Activated naive CD4-positive, alpha-beta T cell treated with anti-CD3 and anti-CD28 coated beads, Interleukin-2, amount 50 U/mL, for 24 hours (primary cell): ENCODE results near the gene DPP7.
A peak's percentile ranks its signal among the peaks of the same experiment; 100 is the strongest.

Experiments used
- H3K27ac Mint-ChIP-seq: one replicate; pipeline ENCODE4 v1.8.0; 2021; ENCODE audit warnings: mild to moderate bottlenecking, mixed read lengths
- H3K27me3 Mint-ChIP-seq: one replicate; pipeline ENCODE4 v1.8.0; 2021; ENCODE audit warnings: mixed read lengths
- H3K36me3 Mint-ChIP-seq: one replicate; pipeline ENCODE4 v1.8.0; 2021; ENCODE audit warnings: mixed read lengths
- H3K4me1 Mint-ChIP-seq: one replicate; pipeline ENCODE4 v1.8.0; 2021; ENCODE audit warnings: mixed read lengths
- H3K4me3 Mint-ChIP-seq: one replicate; pipeline ENCODE4 v1.8.0; 2021; ENCODE audit warnings: mild to moderate bottlenecking, mixed read lengths
- H3K9me3 Mint-ChIP-seq: one replicate; pipeline ENCODE4 v1.8.0; 2021; ENCODE audit warnings: mixed read lengths

DPP7 gene

DNA sequence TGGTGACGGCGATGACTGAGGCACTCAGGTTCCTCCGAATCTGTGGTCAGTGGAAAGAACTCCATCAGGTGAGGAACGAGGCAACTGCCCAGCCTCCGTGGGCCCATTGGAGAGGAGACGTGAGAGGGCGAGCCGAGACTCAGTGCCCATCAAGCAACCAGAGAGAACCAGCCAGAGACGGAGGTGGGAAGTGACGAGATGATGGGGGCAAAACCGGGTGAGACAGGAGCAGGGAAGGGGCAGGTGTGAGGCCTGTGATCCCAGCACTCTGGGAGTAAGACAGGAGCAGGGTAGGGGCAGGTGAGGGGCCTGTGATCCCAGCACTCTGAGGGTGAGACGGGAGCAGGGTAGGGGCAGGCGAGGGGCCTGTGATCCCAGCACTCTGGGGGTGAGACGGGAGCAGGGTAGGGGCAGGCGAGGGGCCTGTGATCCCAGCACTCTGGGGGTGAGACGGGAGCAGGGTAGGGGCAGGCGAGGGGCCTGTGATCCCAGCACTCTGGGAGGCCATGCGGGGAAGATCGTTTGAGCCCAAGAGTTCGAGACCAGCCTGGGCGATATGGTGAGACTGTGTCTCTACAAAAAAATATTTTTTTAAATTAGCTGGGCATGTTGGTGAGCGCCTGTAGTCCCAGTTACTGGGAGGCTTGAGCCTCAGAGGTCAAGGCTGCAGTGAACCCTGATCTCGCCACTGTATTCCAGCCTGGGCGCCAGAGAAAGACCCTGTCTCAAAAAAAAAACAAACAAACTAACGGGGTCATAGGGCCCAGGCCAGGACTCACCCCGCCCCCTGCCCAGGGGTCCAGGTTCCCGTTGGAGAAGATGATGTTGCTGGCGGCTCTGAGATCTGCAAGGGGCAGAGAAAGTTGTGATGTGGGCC lies 3.4 kb downstream of the DPP7 start:
- Mint-ChIP-seq H3K27ac (no peak overlapping the region), H3K9me3 (no peaks in the 10 kb centered on the region), H3K36me3 (peaks cover 3% of the 10 kb centered on the region), H3K27me3 (no peaks in the 10 kb centered on the region), H3K4me3 (no peak overlapping the region), H3K4me1 (peaks cover 5% of the 10 kb centered on the region)

GRCh38 chr9:137110147-137110910 lies 4.2 kb downstream of the DPP7 start:
- H3K4me3 Mint-ChIP-seq, result no peak overlapping the region
- H3K27me3 Mint-ChIP-seq, result no peaks in the 10 kb centered on the region
- peaks cover 5% of the 10 kb centered on the region for H3K4me1 Mint-ChIP-seq
- H3K36me3 Mint-ChIP-seq, result peaks cover 4% of the 10 kb centered on the region
- no peaks in the 10 kb centered on the region for H3K9me3 Mint-ChIP-seq
- no peak overlapping the region for H3K27ac Mint-ChIP-seq

GRCh38 chr9:137109250-137110146 lies 5.0 kb downstream of the DPP7 start:
- no peaks in the 10 kb centered on the region for H3K27me3 Mint-ChIP-seq
- peaks cover 5% of the 10 kb centered on the region for H3K36me3 Mint-ChIP-seq
- no peak overlapping the region for H3K27ac Mint-ChIP-seq
- H3K4me1 Mint-ChIP-seq, result peaks cover 5% of the 10 kb centered on the region
- H3K9me3 Mint-ChIP-seq, result no peaks in the 10 kb centered on the region
- no peak overlapping the region for H3K4me3 Mint-ChIP-seq

- no peaks in the 10 kb centered on the region for H3K27me3 Mint-ChIP-seq
- H3K4me1 Mint-ChIP-seq, result peaks cover 5% of the 10 kb centered on the region
- no peaks in the 10 kb centered on the region for H3K9me3 Mint-ChIP-seq
- H3K4me3 Mint-ChIP-seq, result no peak overlapping the region
- H3K36me3 Mint-ChIP-seq, result peaks cover 6% of the 10 kb centered on the region
- no peak overlapping the region for H3K27ac Mint-ChIP-seq
Observed at GRCh38 chr9:137108608-137109249, 5.8 kb downstream of the DPP7 start.

DNA sequence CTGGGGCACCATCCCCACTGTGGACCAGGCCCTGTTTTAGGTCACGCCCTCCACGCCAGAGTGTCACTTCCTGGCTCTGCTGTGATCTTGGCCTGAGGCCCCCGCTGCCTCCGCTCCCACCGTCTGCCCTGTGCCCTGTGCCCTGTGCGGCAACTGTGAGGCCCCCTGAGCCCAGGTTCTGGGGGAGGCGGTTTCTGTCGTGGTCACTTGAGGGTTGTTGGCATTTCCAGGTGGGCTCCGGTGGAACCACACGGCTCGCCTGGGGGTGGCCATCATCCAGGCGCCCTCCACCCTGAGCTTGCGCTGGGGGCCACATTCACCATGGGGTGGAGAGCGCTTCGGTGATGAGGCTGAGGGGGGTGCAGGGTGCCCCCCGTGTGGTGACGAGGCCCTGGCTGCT lies 6.6 kb downstream of the DPP7 start:
- Mint-ChIP-seq H3K4me1 (peaks cover 3% of the 10 kb centered on the region), H3K27me3 (no peaks in the 10 kb centered on the region), H3K27ac (no peak overlapping the region), H3K4me3 (no peak overlapping the region), H3K36me3 (peaks cover 6% of the 10 kb centered on the region), H3K9me3 (no peaks in the 10 kb centered on the region)

DNA sequence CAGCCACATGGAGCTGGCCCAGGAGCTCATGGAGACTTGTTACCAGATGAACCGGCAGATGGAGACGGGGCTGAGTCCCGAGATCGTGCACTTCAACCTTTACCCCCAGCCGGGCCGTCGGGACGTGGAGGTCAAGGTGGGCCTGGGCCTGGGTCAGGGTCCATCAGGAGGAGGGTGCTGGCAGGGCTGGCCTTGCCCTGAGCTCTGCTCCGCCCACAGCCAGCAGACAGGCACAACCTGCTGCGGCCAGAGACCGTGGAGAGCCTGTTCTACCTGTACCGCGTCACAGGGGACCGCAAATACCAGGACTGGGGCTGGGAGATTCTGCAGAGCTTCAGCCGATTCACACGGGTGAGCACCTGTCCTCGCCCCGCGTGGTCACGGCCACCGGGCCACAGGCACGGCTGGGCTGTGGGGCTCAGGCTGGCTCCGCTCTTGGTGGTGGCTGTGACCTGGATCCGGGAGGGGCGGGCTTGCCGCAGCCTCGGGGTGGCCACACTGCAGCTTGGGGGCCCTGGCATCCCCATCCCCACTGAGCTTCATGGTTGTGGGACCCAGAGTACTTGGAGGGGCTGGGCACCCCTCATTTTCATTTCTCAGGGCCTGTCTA lies 7.1 kb downstream of the DPP7 start:
- H3K27me3 Mint-ChIP-seq, result no peaks in the 10 kb centered on the region
- no peak overlapping the region for H3K4me3 Mint-ChIP-seq
- no peaks in the 10 kb centered on the region for H3K9me3 Mint-ChIP-seq
- H3K27ac Mint-ChIP-seq, result no peak overlapping the region
- no peaks in the 10 kb centered on the region for H3K4me1 Mint-ChIP-seq
- H3K36me3 Mint-ChIP-seq, result peaks cover 6% of the 10 kb centered on the region

GRCh38 chr9:137106662-137107250 lies 7.8 kb downstream of the DPP7 start:
- Mint-ChIP-seq H3K27ac (no peak overlapping the region), H3K36me3 (peaks cover 6% of the 10 kb centered on the region), H3K27me3 (no peaks in the 10 kb centered on the region)

DNA sequence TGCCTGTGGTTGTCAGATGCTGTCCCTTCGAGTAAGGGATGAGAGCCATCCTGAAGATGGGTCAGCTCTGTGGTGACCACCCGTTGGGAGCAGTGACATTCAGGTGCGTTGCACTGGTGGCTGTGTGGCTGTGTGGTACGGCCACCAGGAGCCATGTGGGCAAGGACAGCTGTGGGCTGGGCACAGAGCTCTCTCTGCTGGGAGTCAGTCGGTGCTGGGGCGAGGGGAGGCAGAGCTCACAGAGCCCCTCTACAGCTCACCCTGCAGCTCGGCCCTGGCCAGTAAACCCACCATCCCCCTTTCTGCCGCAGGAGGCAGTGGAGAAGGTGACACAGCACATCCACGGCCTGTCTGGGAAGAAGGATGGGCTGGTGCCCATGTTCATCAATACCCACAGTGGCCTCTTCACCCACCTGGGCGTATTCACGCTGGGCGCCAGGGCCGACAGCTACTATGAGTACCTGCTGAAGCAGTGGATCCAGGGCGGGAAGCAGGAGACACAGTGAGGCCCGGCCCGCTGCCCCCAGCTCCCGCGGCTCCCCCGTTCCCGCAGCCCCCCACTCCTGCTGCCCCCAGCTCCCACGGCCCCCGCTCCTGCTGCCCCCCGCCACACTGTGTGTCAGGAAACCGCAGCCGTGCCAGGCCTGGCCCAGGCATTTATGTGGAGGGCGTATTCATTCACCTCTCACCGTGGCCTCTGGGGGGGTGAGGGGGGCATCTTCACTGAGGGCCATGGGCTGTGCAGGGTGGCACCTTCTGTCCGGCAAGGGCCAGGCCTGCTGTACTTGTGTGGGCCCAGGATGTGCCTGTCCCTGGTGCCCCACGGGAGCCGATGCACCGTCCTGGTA lies 8.5 kb downstream of the DPP7 start:
- H3K4me3 Mint-ChIP-seq, result no peak overlapping the region
- H3K4me1 Mint-ChIP-seq, result no peaks in the 10 kb centered on the region
- H3K9me3 Mint-ChIP-seq, result no peaks in the 10 kb centered on the region
- no peaks in the 10 kb centered on the region for H3K27me3 Mint-ChIP-seq
- H3K27ac Mint-ChIP-seq, result no peak overlapping the region
- peaks cover 9% of the 10 kb centered on the region for H3K36me3 Mint-ChIP-seq

More at GRCh38 chr9:137106662-137107250, 7.8 kb downstream of the DPP7 start:
- no peaks in the 10 kb centered on the region for H3K9me3 Mint-ChIP-seq
- H3K4me3 Mint-ChIP-seq, result no peak overlapping the region
- H3K4me1 Mint-ChIP-seq, result no peaks in the 10 kb centered on the region

DNA sequence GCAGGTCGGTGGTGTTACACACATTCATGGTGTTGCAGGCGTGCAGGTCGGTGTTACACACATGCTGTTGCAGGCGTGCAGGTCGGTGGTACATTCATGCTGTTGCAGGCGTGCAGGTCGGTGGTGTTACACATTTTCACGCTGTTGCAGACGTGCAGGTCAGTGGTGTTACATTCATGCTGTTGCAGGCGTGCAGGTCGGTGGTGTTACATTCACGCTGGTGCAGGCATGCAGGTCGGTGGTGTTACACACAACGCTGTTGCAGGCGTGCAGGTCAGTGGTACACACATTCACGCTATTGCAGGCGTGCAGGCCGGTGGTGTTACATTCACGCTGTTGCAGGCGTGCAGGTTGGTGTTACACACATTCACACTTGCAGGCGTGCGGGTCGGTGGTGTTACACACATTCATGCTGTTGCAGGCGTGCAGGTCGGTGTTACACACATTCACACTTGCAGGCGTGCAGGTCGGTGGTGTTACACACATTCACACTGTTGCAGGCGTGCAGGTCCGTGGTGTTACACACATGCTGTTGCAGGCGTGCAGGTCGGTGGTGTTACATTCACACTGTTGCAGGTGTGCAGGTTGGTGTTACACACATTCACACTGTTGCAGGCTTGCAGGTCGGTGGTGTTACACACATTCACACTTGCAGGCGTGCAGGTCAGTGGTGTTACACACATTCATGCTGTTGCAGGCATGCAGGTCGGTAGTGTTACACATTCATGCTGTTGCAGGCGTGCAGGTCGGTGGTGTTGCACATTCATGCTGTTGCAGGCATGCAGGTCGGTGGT lies 11.1 kb downstream of the DPP7 start:
- no peak overlapping the region for H3K27ac Mint-ChIP-seq
- no peaks in the 10 kb centered on the region for H3K4me1 Mint-ChIP-seq
- no peaks in the 10 kb centered on the region for H3K9me3 Mint-ChIP-seq
- H3K4me3 Mint-ChIP-seq, result no peak overlapping the region
- H3K27me3 Mint-ChIP-seq, result no peaks in the 10 kb centered on the region
- H3K36me3 Mint-ChIP-seq, result peaks cover 10% of the 10 kb centered on the region

GRCh38 chr9:137099231-137099630 lies 15.3 kb downstream of the DPP7 start:
- Mint-ChIP-seq H3K4me3 (no peak overlapping the region), H3K36me3 (peaks cover 8% of the 10 kb centered on the region), H3K9me3 (no peaks in the 10 kb centered on the region), H3K27ac (no peak overlapping the region), H3K27me3 (no peaks in the 10 kb centered on the region), H3K4me1 (peaks cover 18% of the 10 kb centered on the region)

DNA sequence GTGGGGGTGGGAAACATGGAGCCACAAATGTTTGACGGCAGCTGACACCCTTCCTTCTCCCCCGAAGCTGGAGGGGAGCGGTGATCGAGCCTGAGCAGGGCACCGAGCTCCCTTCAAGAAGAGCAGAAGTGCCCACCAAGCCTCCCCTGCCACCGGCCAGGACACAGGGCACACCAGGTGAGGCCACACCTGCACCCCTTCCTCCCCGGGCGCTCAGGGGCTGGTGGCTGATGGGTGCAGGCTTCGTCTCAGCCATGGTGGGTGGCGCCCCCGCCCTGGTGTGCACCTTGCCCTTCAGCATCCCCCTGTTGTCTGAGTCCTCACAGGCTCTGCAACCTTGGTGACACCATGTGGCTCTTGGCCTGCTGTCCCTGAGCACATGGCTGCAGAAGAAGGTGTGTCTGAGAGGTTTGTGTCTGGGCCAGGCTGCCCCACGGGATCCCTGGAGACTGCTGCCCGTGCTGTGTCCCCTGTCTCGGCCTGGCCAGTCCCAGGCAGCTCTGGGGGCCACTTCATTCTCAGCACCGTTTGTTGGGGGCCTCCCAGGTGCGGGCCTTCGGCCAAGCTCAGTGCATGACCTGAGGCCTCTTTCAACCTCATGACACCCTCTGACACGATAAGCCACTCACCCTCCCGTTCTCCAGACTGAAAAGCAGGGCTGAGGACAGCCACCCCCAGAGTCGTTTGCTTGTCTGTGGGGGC lies 16.6 kb downstream of the DPP7 start:
- peaks cover 21% of the 10 kb centered on the region for H3K4me1 Mint-ChIP-seq
- no peaks in the 10 kb centered on the region for H3K9me3 Mint-ChIP-seq
- peaks cover 8% of the 10 kb centered on the region for H3K36me3 Mint-ChIP-seq
- H3K27me3 Mint-ChIP-seq, result no peaks in the 10 kb centered on the region
- no peak overlapping the region for H3K27ac Mint-ChIP-seq
- H3K4me3 Mint-ChIP-seq, result no peak overlapping the region

DNA sequence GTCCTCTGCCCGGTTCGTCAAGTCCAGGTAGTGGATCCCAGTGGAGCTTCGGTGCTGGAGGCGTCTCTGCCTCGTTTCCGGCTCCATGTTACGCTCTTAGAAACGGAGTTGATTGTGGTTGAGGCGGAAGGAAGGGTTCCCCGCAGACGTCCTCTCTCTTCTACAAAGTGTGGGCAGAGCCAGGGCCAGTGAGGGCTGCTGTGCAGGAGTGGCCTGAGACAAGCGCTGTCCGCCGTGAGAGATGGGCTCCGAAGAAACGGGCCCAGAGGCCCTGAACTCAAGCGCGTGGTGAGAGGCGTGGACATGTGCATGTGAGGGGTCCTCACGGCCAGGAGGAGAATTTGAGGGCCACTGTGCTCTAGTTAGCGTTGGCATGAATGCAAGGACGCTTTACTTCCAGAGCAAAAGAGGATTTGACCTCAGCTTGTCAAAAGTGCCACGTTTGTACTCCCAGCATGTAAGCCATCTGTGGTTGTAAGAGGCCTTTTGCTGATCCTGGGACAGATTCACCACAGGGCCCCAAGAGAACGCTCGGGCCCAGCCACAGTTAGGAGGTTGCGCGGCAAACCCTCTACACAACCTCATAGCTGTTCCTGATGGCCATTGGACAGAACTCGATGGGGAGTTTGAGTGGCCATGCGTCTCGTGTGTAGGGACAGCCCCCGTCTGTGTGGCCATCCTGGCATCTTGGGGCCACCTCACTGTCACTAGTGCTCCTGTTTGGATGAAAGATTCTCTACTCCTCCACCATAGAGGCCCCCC lies 17.6 kb downstream of the DPP7 start:
- H3K9me3 Mint-ChIP-seq, result no peaks in the 10 kb centered on the region
- peaks cover 8% of the 10 kb centered on the region for H3K36me3 Mint-ChIP-seq
- H3K4me3 Mint-ChIP-seq, result peak overlapping the region; percentile 7
- H3K27me3 Mint-ChIP-seq, result no peaks in the 10 kb centered on the region
- H3K27ac Mint-ChIP-seq, result no peak overlapping the region
- peaks cover 27% of the 10 kb centered on the region for H3K4me1 Mint-ChIP-seq
